Kidney (tissue), 22 donors: ENCODE results near the gene SOAT1. TPM values are rescaled to one million over a fixed set of nuclear protein-coding genes. Genes with fewer than 3 reads are reported as not detected.
"Not testable (repeated sequence)": the region's sequence is repeated elsewhere in the genome, so short reads cannot be mapped to it uniquely, and the experiment has no call there.

Experiments
- DNase-seq, 5 donors: peaks; one replicate each; pipeline ENCODE4 v3.0.0-alpha.2; 2013 to 2020
- FAIRE-seq: peaks from 2 replicates; lab custom pipeline; 2012; peaks lifted over from hg19 to GRCh38; lab: Jason Lieb, UNC
- H3K27ac ChIP-seq, 2 donors: one replicate each; pipeline ENCODE4 v1.7.0; 2013; ENCODE audit warnings: low read depth in 2 of 2, low read length in 2 of 2, inconsistent platforms in 1 of 2
- H3K27me3 ChIP-seq: one replicate; pipeline ENCODE4 v1.7.1; 2013; ENCODE audit warnings: low read length, inconsistent platforms; ENCODE audit not compliant: control insufficient read depth, insufficient read depth
- H3K36me3 ChIP-seq, 3 donors: one replicate each; pipeline versions ENCODE4 v1.7.0 to v1.7.1; 2013; ENCODE audit warnings: low read length in 3 of 3, control low read depth in 1 of 3, inconsistent platforms in 1 of 3; ENCODE audit not compliant: insufficient read depth in 3 of 3, control insufficient read depth in 2 of 3
- H3K4me1 ChIP-seq, 3 donors: one replicate each; pipeline versions ENCODE4 v1.7.0 to v1.7.1; 2013; ENCODE audit warnings: low read length in 3 of 3, inconsistent platforms in 1 of 3, low read depth in 1 of 3; ENCODE audit not compliant: control insufficient read depth in 2 of 3, insufficient read depth in 2 of 3
- H3K4me3 ChIP-seq, 3 donors: one replicate each; pipeline versions ENCODE4 v1.7.0 to v1.8.1; 2013; ENCODE audit warnings: low read length in 3 of 3, control low read depth in 1 of 3, inconsistent platforms in 1 of 3
- H3K9ac ChIP-seq, 3 donors: one replicate each; pipeline versions ENCODE4 v1.7.0 to v1.7.1; 2013; ENCODE audit warnings: low read length in 3 of 3, control low read depth in 1 of 3, inconsistent platforms in 1 of 3
- H3K9me3 ChIP-seq, 3 donors: one replicate each; pipeline versions ENCODE4 v1.7.0 to v1.7.1; 2013; ENCODE audit warnings: low read length in 3 of 3, control low read depth in 1 of 3, inconsistent platforms in 1 of 3; ENCODE audit not compliant: control insufficient read depth in 2 of 3, insufficient read depth in 1 of 3
- intact Hi-C: fragments of 100-400 bp; cut with DNase I; formaldehyde crosslinking; loops from one replicate; pipeline ENCODE4 v1.11.1; 2022
- long read RNA-seq, 10 donors: library from polyadenylated mRNA in 1 of 10; unstranded in 1 of 10; transcript quantifications; one replicate each; pipeline ENCODE4 v2.0.0 and lab custom pipeline, GENCODE V29; 2021 to 2026
- polyA plus RNA-seq: library from polyadenylated mRNA; stranded (reverse); fragments of 350-450 nt; fragmentation: Illumina TruSeq; extraction: RNeasy Lipid Tissue Mini Kit (QIAGEN cat#74804); gene quantifications from one replicate; pipeline ENCODE4 v1.2.3, GENCODE V29; 2014; ENCODE audit warnings: low read depth, low replicate concordance; ENCODE audit not compliant: insufficient read depth
- total RNA-seq: library from RNA; stranded (reverse); fragmentation: NEBNext Ultra II Directional; extraction: Animal tissue kit (Norgen Biotek cat#: 25700); gene quantifications from one replicate; pipeline ENCODE4 v1.2.1, GENCODE V29; 2021
- TF ChIP-seq, protein P1 (sequence below): IDR thresholded peaks from 3 replicates; pipeline ENCODE4 v1.5.1; 2012; ENCODE audit warnings: mild to moderate bottlenecking, moderate library complexity, borderline replicate concordance; ENCODE audit not compliant: insufficient read depth; ENCODE audit errors: extremely low read depth
- donor health status: control.
- donor health status: control.
- donor health status: control.
- donor health status: control.
- donor health status: control.
- donor health status: DM: yes; HTN: yes; CAD: no.
- donor health status: Normal renal cell carcinoma (clear cell type).

Gene SOAT1
- total RNA-seq (58.1 TPM), polyA plus RNA-seq (6.8 TPM)
- long read RNA-seq, donor 1, full-length matches to known transcripts, result 3 of 3 reads
- long read RNA-seq, donor 1, partial matches to known transcripts, result 0 of 3 reads
- long read RNA-seq, donor 1, other reads (novel, unspliced or antisense), result 0 of 3 reads
- long read RNA-seq, donor 2, full-length matches to known transcripts, result 3 of 12 reads
- long read RNA-seq, donor 2, partial matches to known transcripts, result 9 of 12 reads
- long read RNA-seq, donor 2, other reads (novel, unspliced or antisense), result 0 of 12 reads
- long read RNA-seq, donor 3, full-length matches to known transcripts, result 4 of 4 reads
- long read RNA-seq, donor 3, partial matches to known transcripts, result 0 of 4 reads
- long read RNA-seq, donor 3, other reads (novel, unspliced or antisense), result 0 of 4 reads
- long read RNA-seq, donor 4, full-length matches to known transcripts, result 1 of 1 reads
- long read RNA-seq, donor 4, partial matches to known transcripts, result 0 of 1 reads
- long read RNA-seq, donor 4, other reads (novel, unspliced or antisense), result 0 of 1 reads
- long read RNA-seq, donor 5, result 0 reads
- long read RNA-seq, donor 6, result 0 reads
- long read RNA-seq, donor 7, full-length matches to known transcripts, result 40 of 49 reads
- long read RNA-seq, donor 7, partial matches to known transcripts, result 5 of 49 reads
- long read RNA-seq, donor 7, other reads (novel, unspliced or antisense), result 4 of 49 reads
- long read RNA-seq, donor 8, full-length matches to known transcripts, result 1 of 1 reads
- long read RNA-seq, donor 8, partial matches to known transcripts, result 0 of 1 reads
- long read RNA-seq, donor 8, other reads (novel, unspliced or antisense), result 0 of 1 reads
- long read RNA-seq, donor 9, full-length matches to known transcripts, result 3 of 3 reads
- long read RNA-seq, donor 9, partial matches to known transcripts, result 0 of 3 reads
- long read RNA-seq, donor 9, other reads (novel, unspliced or antisense), result 0 of 3 reads
- long read RNA-seq, donor 10, full-length matches to known transcripts, result 5 of 5 reads
- long read RNA-seq, donor 10, partial matches to known transcripts, result 0 of 5 reads
- long read RNA-seq, donor 10, other reads (novel, unspliced or antisense), result 0 of 5 reads

DNA sequence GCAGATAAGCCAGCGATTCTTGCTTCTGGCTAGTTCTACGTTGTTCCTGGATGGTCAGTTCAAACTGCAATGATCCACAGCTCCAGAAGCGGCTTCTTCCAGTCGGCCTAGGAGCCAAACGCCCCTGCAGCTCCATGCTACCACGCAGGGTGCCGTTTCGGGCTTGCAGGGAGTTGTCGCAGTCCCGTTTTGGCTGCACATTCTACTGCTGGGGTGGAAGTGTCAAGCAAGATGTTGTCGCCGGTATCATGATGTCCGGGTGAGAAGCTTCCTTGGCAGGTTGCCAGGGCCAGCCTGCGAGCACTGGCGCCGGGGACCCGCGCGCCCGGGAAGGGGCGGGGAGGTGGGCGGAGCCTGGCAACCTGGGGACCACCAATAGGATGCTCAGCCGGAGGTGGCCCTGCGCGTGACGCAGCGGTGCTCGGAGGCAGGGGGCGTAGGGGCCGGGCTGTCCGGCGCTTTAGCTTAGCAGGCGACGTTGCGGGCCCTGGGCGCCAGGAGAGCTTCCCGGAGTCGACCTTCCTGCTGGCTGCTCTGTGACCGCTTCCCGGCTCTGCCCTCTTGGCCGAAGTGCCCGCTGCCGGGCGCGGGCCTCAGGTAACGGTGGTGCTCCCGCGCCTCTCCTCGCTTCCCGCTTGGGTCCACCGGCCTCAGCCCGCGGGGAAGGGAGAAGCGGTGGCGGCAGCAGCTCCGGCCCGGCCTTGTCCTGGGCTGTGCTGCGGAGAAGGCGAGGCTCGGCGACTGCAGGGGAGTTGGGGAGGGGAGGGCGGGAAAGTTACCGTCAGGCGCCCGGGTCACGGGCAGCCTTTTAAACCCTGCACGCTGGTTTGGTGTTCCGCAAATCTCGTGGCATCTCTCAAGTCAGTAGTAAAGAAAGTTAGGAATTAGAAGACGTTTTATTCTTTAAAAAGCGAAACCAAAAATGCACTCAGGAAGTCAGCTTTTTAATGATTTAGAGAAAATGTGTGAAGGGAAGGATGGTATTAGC, at the start of gene SOAT1:
SOAT1 (plus strand) TSS at position 458 of the 988 bp plus-strand sequence. CDS start 8,888 bp downstream, outside the sequence.
- DNase-seq (peak; percentile 96 to 98 (median 97)), FAIRE-seq (no peak)
- no peaks in the 10 kb centered on the region for H3K36me3 ChIP-seq
- peak within 1 kb of the TSS; percentile 83 to 93 for H3K27ac ChIP-seq
- H3K4me1 ChIP-seq, result peaks cover 0 to 12% (median 8%) of the 10 kb centered on the region in 3 donors
- no peaks in the 10 kb centered on the region for H3K27me3 ChIP-seq
- peak within 1 kb of the TSS; percentile 57 to 89 (median 88) for H3K4me3 ChIP-seq
- intact Hi-C loops, result no loop called here
- TF ChIP-seq, protein P1, sequence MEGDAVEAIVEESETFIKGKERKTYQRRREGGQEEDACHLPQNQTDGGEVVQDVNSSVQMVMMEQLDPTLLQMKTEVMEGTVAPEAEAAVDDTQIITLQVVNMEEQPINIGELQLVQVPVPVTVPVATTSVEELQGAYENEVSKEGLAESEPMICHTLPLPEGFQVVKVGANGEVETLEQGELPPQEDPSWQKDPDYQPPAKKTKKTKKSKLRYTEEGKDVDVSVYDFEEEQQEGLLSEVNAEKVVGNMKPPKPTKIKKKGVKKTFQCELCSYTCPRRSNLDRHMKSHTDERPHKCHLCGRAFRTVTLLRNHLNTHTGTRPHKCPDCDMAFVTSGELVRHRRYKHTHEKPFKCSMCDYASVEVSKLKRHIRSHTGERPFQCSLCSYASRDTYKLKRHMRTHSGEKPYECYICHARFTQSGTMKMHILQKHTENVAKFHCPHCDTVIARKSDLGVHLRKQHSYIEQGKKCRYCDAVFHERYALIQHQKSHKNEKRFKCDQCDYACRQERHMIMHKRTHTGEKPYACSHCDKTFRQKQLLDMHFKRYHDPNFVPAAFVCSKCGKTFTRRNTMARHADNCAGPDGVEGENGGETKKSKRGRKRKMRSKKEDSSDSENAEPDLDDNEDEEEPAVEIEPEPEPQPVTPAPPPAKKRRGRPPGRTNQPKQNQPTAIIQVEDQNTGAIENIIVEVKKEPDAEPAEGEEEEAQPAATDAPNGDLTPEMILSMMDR, result no peak
- no peaks in the 10 kb centered on the region for H3K9me3 ChIP-seq
- peak within 1 kb of the TSS; percentile 72 to 82 (median 81) for H3K9ac ChIP-seq

DNA sequence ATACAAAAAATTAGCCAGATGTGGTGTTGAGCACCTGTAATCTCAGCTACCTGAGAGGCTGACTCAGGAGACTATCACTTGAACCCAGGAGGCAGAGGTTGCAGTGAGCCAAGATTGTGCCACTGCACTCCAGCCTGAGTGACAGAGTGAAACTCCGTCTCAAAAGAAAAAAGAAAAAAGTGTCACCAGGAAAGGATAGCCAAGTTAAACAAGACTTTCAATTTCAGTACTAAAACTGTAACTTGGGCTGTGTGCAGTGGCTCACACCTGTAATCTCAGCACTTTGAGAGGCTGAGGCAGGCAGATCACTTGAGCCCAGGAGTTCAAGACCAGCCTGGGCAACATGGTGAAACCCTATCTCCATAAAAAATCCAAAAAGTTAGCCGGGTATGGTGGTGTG, 48.2 kb upstream of the SOAT1 start:
- H3K36me3 ChIP-seq, H3K9ac ChIP-seq, H3K27ac ChIP-seq, H3K4me3 ChIP-seq, H3K4me1 ChIP-seq, intact Hi-C loops, DNase-seq, H3K9me3 ChIP-seq, FAIRE-seq, H3K27me3 ChIP-seq: not testable (repeated sequence)

DNA sequence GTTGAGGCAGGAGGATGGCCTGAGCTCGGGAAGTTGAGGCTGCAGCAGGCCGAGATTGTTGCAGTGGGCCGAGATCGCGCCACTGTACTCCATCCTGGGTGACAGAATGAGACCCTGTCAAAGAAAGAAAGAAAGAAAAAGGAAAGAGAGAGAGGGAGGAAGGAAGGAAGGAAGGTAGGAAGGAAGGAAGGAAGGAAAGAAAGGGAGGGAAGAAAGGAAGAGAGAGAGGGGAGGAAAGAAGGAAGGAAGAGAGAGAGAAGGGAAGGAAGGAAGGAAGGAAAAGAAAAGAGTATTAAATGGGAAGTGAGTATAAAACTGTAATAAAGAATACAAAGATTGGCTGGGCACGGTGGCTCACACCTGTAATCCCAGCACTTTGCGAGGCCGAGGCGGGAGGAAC, 45.7 kb upstream of the SOAT1 start:
- TF ChIP-seq, protein P1, result no peak
- H3K27ac ChIP-seq, result no peak overlapping the region
- DNase-seq (no peak), FAIRE-seq (no peak)
- H3K4me1 ChIP-seq, result no peaks in the 10 kb centered on the region
- no peaks in the 10 kb centered on the region for H3K27me3 ChIP-seq
- H3K9me3 ChIP-seq, result no peaks in the 10 kb centered on the region
- H3K4me3 ChIP-seq, result no peak overlapping the region
- no peaks in the 10 kb centered on the region for H3K36me3 ChIP-seq
- intact Hi-C loops, result no loop called here
- no peak overlapping the region for H3K9ac ChIP-seq
